Small intestine (tissue), 7 donors: ENCODE data around the gene POU2F3. TPM values are rescaled to one million over a fixed set of nuclear protein-coding genes. Genes with fewer than 3 reads are reported as not detected.
"Not testable (repeated sequence)": the region's sequence is repeated elsewhere in the genome, so short reads cannot be mapped to it uniquely, and the experiment has no call there.

Experiments used
- DNase-seq, 2 donors: peaks; one replicate each; pipeline versions ENCODE4 v3.0.0 to v3.0.0-alpha.2; 2013
- FAIRE-seq: peaks from 2 replicates; lab custom pipeline; 2012; peaks lifted over from hg19 to GRCh38; lab: Jason Lieb, UNC
- H3K27ac ChIP-seq, 3 donors: one replicate each; pipeline ENCODE4 v1.5.1; 2013; ENCODE audit warnings: low read length in 2 of 3, mild to moderate bottlenecking in 2 of 3, control low read depth in 1 of 3, inconsistent platforms in 1 of 3, low read depth in 1 of 3, moderate library complexity in 1 of 3
- H3K27me3 ChIP-seq, 3 donors: one replicate each; pipeline ENCODE4 v1.6.1; 2013; ENCODE audit warnings: low read length in 3 of 3, inconsistent platforms in 1 of 3; ENCODE audit not compliant: control insufficient read depth in 3 of 3, insufficient read depth in 3 of 3
- H3K36me3 ChIP-seq, 3 donors: one replicate each; pipeline ENCODE4 v1.6.1; 2013; ENCODE audit warnings: low read length in 3 of 3, inconsistent platforms in 1 of 3, low read depth in 1 of 3, mild to moderate bottlenecking in 1 of 3, moderate library complexity in 1 of 3; ENCODE audit not compliant: control insufficient read depth in 3 of 3, insufficient read depth in 2 of 3
- H3K4me1 ChIP-seq, 3 donors: one replicate each; pipeline ENCODE4 v1.6.1; 2013; ENCODE audit warnings: low read length in 2 of 3, inconsistent platforms in 1 of 3, low read depth in 1 of 3, mild to moderate bottlenecking in 1 of 3, moderate library complexity in 1 of 3; ENCODE audit not compliant: control insufficient read depth in 3 of 3, insufficient read depth in 2 of 3
- H3K4me3 ChIP-seq, 3 donors: one replicate each; pipeline ENCODE4 v1.5.1; 2013; ENCODE audit warnings: low read length in 3 of 3, control low read depth in 1 of 3, inconsistent platforms in 1 of 3, low read depth in 1 of 3, mild to moderate bottlenecking in 1 of 3, moderate library complexity in 1 of 3
- H3K9me3 ChIP-seq, 2 donors: one replicate each; pipeline ENCODE4 v1.6.1; 2013; ENCODE audit warnings: low read depth in 1 of 2, low read length in 1 of 2; ENCODE audit not compliant: control insufficient read depth in 2 of 2, insufficient read depth in 1 of 2
- WGBS, 3 donors: extraction: QIAGEN DNeasy Blood & Tissue Kit; methylation state at CpG; one replicate each; pipeline ENCODE4 v1.1.7; 2013; 5-methylcytosine and 5-hydroxymethylcytosine counted together
- polyA plus RNA-seq, 4 donors: library from polyadenylated mRNA; stranded (reverse) in 3 of 4; unstranded in 1 of 4; fragments of 200-250 nt in 3 of 4; fragments of 120-200 nt in 1 of 4; gene quantifications; one replicate each; pipeline versions ENCODE4 v1.2.1 to v1.2.3, GENCODE V29; 2013
- donor health status: healthy with polysubstance abuse.
- donor health status: control.
- donor health status: control.
- donor health status: Bipolar disorder and iron deficiency.
- donor health status: healthy.

The POU2F3 gene
- polyA plus RNA-seq, 4 donors = 1.0 to 1.6 (median 1.4) TPM

- H3K27me3 ChIP-seq = peaks cover 0 to 6% (median 2%) of the 10 kb centered on the region in 3 donors
- no peak for FAIRE-seq
- no peaks in the 10 kb centered on the region for H3K36me3 ChIP-seq
- 71 to 88% (median 84%) methylated on average over 1 of the region's 1 CpG for WGBS, 3 donors
- H3K4me3 ChIP-seq = no peak overlapping the region
- H3K27ac ChIP-seq = no peak overlapping the region
- no peaks in the 10 kb centered on the region for H3K4me1 ChIP-seq
- no peaks in the 10 kb centered on the region for H3K9me3 ChIP-seq
- DNase-seq = no peak
Observed at GRCh38 chr11:120270386-120270785, 30.4 kb downstream of the POU2F3 start.

DNA sequence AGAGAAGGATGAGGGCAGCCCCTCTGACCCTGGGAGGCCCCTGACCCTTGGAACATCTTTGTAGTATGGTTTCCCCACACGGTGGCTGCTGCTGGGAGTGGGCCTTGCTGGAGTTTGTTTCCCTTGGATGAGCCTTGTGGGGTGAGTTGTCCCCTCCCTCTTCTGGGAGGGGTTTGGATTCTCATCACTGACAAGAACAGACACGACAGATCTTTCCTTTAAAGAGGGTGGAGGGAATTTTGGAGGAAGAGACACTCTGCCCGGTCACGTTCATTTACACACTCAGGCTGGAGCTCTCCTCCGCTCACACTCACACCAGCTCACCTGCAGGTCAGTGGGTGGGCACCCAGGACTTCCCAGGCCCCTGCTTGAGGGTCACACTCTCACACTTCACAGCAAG, 31.7 kb downstream of the POU2F3 start:
- 84 to 90% (median 90%) methylated on average over 5 of the region's 5 CpGs for WGBS, 3 donors
- DNase-seq (no peak), FAIRE-seq (no peak)

GRCh38 chr11:120272303-120272702, 32.4 kb downstream of the POU2F3 start:
- WGBS, 3 donors = 91 to 94% (median 92%) methylated on average over 2 of the region's 2 CpGs
- no peak for FAIRE-seq

More for the DNA sequence above, 31.7 kb downstream of the POU2F3 start:
- H3K27ac ChIP-seq = no peak overlapping the region
- peaks cover 0 to 2% (median 0%) of the 10 kb centered on the region in 3 donors for H3K27me3 ChIP-seq
- no peak overlapping the region for H3K4me3 ChIP-seq
- no peaks in the 10 kb centered on the region for H3K36me3 ChIP-seq
- no peaks in the 10 kb centered on the region for H3K4me1 ChIP-seq
- no peaks in the 10 kb centered on the region for H3K9me3 ChIP-seq

GRCh38 chr11:120273432-120273831, 33.5 kb downstream of the POU2F3 start:
- Histone ChIP-seq H3K36me3 (no peaks in the 10 kb centered on the region), H3K9me3 (no peaks in the 10 kb centered on the region), H3K27ac (no peak overlapping the region), H3K27me3 (no peaks in the 10 kb centered on the region), H3K4me3 (no peak overlapping the region), H3K4me1 (no peaks in the 10 kb centered on the region)
- DNase-seq (no peak), FAIRE-seq (no peak)
- 82 to 92% (median 89%) methylated on average over 2 of the region's 2 CpGs for WGBS, 3 donors

More at GRCh38 chr11:120272303-120272702, 32.4 kb downstream of the POU2F3 start:
- H3K36me3 ChIP-seq = no peaks in the 10 kb centered on the region
- no peak overlapping the region for H3K27ac ChIP-seq
- no peaks in the 10 kb centered on the region for H3K4me1 ChIP-seq
- H3K27me3 ChIP-seq = peaks cover 0 to 2% (median 0%) of the 10 kb centered on the region in 3 donors
- no peaks in the 10 kb centered on the region for H3K9me3 ChIP-seq
- no peak for DNase-seq
- H3K4me3 ChIP-seq = no peak overlapping the region

DNA sequence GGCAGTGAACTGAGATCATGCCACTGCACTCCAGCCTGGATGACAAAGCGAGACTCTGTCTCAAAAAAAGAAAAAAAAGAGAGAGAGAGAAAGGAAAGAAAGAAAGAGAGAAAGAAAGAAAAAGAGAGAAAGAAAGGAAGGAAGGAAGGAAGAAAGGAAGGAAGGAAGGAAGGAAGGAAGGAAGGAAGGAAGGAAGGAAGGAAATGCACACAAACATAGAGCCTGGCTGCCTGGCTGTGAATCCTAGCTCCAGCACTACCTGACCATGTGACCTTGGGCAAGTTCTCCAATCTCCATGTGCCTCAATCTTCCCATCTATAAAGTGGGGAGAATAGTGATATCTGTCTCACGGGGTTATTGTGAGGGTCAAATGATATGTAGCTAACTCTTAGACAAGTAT, 34.0 kb downstream of the POU2F3 start:
- not testable (repeated sequence) for FAIRE-seq

GRCh38 chr11:120279502-120279901, 39.6 kb downstream of the POU2F3 start:
- DNase-seq (no peak), FAIRE-seq (no peak)
- Histone ChIP-seq H3K27ac (no peak overlapping the region), H3K4me3 (no peak overlapping the region), H3K4me1 (peaks cover 0 to 6% (median 0%) of the 10 kb centered on the region in 3 donors), H3K27me3 (no peaks in the 10 kb centered on the region), H3K9me3 (no peaks in the 10 kb centered on the region), H3K36me3 (no peaks in the 10 kb centered on the region)
- 79 to 88% (median 83%) methylated on average over 5 of the region's 5 CpGs for WGBS, 3 donors

More for the DNA sequence above, 34.0 kb downstream of the POU2F3 start:
- H3K9me3 ChIP-seq, H3K27me3 ChIP-seq, H3K4me3 ChIP-seq, H3K27ac ChIP-seq, H3K36me3 ChIP-seq, DNase-seq, H3K4me1 ChIP-seq: not testable (repeated sequence)
- 91 to 97% (median 95%) methylated on average over 2 of the region's 2 CpGs for WGBS, 3 donors

- Histone ChIP-seq H3K4me1 (peaks cover 0 to 6% (median 0%) of the 10 kb centered on the region in 3 donors), H3K36me3 (no peaks in the 10 kb centered on the region), H3K9me3 (no peaks in the 10 kb centered on the region), H3K27me3 (no peaks in the 10 kb centered on the region), H3K27ac (no peak overlapping the region), H3K4me3 (no peak overlapping the region)
- DNase-seq (no peak), FAIRE-seq (no peak)
- 36 to 65% (median 65%) methylated on average over 5 of the region's 5 CpGs for WGBS, 3 donors
Observed at GRCh38 chr11:120280600-120281051, 40.7 kb downstream of the POU2F3 start.

DNA sequence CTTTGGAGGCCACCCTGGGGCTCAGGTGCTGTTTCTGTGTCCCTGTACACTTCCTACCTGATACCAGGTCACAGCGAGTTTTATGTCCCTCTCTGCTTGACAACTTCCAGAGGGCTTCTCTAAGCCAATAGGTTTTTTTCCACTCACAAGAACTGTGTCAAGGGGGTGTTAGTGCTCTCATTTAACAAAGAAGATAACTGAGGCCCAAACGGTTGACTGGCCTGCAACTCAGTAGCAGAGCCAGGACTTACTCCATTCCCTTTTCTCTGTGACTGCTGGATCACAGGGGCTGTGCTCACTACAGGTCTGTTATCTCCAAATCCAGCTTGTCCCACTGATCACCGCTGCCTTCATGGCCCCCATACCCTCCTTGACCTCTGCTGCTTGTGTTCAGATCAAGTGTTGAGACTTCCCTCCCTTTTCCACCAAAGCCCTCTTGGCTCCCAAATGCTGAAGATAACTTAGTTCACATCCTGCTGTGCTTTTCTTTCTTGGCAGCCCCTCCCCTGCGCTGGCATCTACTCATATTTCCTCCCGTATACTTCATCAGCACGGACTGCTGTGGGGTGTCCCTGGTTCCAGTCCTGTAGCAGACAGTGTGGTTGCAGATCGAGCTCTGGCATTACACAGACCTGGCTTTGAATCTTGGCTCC, 41.3 kb downstream of the POU2F3 start:
- Histone ChIP-seq H3K4me3 (no peak overlapping the region), H3K27me3 (no peaks in the 10 kb centered on the region), H3K36me3 (no peaks in the 10 kb centered on the region), H3K4me1 (peaks cover 0 to 6% (median 0%) of the 10 kb centered on the region in 3 donors), H3K27ac (no peak overlapping the region), H3K9me3 (no peaks in the 10 kb centered on the region)
- DNase-seq = no peak
- WGBS, 3 donors = 63 to 83% (median 80%) methylated on average over 7 of the region's 7 CpGs
- no peak for FAIRE-seq
